Kasumi-1 (cell line): Measurements from ENCODE around the gene TMEM131L.
"Not testable (repeated sequence)": the region's sequence is repeated elsewhere in the genome, so short reads cannot be mapped to it uniquely, and the experiment has no call there.

Experiments
- DNase-seq, 2 experiments: peaks; one replicate each; lab custom pipeline; 2025; lab: John Stamatoyannopoulos, UW

Gene TMEM131L

DNA sequence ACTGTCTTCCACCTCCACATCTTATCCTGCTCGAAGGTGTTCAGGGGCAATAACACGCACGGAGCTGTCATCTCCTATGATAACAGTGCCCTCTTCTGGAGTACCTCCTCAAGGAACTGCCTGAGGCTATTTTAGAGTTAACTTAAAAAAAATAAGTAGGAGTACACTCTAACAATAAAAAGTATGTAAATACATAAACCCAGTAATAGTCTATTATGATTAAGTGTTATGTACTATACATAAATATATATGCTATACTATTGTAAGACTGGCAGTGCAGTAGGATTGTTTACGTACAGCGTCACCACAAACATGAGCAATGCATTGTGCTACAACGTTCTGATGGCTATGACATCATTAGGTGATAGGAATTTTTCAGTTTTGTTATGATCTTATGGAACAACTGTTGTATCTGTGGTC is 183.4 kb downstream of the TMEM131L start:
- peak; percentile 45 to 53 for DNase-seq

DNA sequence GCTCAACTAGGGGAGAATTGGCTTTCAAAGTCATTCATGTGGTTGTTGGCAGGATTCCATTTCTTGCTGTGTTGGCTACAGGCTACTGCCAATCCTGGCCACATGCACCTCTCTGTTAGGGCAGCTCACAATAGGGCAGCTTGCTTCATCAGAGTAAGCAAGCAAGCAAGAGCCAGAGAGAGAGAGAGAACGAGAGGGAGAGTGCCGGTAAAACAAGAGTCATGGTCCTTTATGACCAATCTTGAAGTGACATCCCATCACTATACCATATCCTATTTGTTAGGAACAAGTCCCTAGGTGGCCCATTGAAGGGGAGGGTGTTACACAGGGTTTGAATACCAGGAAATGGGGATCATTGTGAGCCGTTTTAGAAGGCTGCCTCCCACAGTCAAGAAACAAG is 185.0 kb downstream of the TMEM131L start:
- DNase-seq = peak; percentile 65 to 69

GRCh38 chr4:153651587-153651986 is 185.4 kb downstream of the TMEM131L start:
- peak; percentile 97 for DNase-seq

- DNase-seq = peak; percentile 28 to 50
These were observed 186.1 kb downstream of the TMEM131L start for GRCh38 chr4:153652051-153652784.

DNA sequence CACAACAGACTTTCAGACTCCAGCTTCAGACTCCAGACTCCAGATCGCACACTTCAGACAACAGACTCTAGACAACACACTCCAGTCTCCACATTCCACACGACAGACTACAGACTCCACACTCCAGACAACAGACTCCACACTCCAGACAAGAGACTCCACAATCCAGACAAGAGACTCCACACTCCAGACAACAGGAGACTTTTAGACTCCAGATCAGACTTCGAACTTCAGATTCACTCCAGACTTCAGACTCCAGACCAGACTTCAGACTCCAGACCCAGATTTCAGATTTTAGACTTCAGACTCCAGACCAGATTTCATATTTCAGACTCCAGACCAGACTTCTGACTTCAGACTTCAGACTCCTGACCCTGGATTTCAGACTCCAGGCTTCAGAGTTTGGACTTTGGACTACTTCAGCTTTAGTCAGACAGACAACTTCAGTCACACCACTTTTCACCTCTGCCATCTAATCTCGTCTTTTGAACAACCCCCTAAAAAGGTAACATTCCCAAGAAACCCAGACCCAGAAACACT is 188.9 kb downstream of the TMEM131L start:
- no peak for DNase-seq

DNA sequence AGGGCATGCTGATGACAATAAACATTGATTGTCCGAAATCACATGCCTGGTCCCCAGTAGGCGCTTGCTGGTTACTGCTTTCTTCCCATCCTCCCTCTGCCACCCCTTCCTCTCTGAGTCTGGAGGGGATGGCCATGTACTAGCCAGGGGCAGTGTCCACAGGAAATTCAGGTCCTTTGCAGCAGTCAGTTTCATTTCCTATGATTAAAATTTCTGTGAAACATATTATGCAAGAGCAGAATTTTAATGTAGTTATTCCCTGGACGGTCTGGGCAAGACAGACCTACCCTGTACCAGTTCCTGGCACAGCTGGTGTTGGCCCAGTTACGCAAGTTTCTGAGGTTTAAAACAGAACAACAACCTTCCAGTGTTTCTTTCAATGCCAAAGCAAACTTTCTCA is 189.8 kb downstream of the TMEM131L start:
- no peak for DNase-seq

DNA sequence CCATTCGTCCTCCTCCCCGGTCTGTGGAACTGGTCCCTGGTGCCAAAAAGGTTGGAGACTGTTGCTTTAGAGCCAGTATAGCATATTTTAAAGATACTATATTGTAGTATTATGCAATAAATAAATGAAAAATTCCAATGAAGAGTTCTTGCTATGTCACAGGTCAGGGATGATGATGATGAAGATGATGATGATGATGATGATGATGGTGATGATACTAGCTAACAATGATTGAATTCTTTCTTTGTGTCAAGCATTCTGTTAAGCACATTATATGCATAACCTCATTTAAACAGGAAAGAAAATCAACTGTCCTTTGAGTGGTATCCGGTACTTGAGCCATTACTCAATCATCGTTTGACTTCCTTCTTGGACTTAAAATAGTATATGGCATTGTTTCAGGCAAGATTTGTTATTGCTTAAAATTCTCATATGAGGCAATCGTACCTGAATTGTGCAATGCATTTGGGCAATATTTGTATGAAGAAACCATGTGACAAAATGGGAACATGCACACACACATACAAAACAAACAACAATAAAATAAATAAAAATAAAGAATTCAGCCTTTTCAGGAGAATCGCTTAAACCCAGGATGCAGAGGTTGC is 195.2 kb downstream of the TMEM131L start:
- DNase-seq = peak; percentile 83 to 90

- no peak for DNase-seq
These were observed 195.7 kb downstream of the TMEM131L start for GRCh38 chr4:153661908-153662307.

- DNase-seq = no peak
These were observed 197.5 kb downstream of the TMEM131L start for GRCh38 chr4:153663667-153664066.

DNA sequence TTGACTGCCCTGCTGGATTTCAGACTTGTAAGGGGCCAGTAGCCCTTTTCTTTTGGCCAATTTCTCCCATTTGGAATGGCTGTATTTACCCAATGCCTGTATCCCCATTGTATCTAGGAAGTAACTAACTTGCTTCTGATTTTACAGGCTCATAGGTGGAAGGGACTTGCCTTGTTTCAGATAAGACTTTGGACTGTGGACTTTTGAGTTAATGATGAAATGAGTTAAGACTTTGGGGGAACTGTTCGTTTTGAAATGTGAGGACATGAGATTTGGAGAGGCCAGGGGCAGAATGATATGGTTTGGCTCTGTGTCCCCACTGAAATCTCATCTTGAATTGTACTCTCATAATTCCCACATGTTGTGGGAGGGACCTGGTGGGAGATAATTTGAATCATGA is 200.3 kb downstream of the TMEM131L start:
- DNase-seq = not testable (repeated sequence)

DNA sequence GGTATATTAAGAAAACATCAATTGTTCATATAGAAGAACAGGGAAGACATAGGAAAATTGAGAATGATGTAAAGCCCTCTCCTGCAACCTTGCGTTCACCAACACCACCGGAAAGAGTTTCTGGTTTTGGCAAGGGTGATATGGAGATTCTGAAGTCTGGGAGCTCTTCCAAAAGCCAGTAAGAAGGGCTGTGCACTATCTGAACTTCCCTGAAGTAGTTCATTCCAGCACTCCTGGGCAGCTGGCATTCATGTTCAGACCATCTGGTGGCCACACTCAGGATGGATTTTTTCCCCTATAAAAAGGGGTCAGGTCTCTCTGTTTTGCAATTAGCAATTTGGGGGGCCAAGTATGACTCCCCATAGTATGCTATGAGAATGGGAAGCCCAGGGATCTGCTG is 202.5 kb downstream of the TMEM131L start:
- DNase-seq = no peak

- no peak for DNase-seq
These were observed 203.7 kb downstream of the TMEM131L start for GRCh38 chr4:153669838-153670237.

GRCh38 chr4:153676486-153676885 is 210.3 kb downstream of the TMEM131L start:
- no peak for DNase-seq

DNA sequence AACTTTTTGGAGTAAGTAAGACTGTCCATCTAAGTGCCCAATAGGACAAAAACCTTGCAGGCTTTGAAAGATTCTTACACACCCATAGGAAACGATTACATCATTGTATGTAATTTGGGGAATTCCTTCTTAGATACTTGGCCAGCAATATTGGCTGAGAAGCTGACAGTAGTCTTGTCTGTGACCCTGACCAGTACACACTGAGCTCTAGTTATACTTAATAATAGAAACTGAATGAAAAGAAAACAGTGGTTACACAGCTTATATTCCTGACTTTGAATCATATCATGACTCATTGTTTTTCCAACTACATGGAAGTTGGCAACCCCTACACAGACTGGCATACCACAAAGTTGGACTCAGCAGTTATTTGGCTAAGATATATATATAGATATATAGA is 210.8 kb downstream of the TMEM131L start:
- DNase-seq = no peak

DNA sequence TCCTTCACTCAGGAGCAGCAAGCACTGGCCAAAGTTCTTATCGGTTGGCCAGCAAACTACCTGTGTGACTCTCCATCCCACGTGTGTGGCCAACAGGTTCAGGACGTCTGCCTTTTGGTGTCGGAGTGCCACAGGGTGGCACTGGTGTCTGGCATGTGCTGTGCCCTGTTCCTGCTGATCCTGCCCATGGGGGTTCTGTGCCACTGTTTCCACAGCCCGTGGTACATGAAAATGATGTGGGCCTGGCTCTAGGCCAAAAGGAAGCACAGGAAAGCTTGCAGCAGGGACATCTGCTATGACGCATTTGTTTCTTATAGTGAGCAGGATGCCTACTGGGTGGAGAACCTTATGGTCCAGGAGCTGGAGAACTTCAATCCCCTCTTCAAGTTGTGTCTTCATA is 213.3 kb downstream of the TMEM131L start:
- no peak for DNase-seq

GRCh38 chr4:153683763-153684181 is 217.6 kb downstream of the TMEM131L start:
- DNase-seq = no peak

GRCh38 chr4:153684182-153684970 is 218.2 kb downstream of the TMEM131L start, which contains the start of gene TLR2:
Gene TLR2, plus strand, starts transcription at chr4:153684280. Its CDS starts 18,628 bp downstream, at chr4:153702908.
- DNase-seq = peak; percentile 69 to 73

DNA sequence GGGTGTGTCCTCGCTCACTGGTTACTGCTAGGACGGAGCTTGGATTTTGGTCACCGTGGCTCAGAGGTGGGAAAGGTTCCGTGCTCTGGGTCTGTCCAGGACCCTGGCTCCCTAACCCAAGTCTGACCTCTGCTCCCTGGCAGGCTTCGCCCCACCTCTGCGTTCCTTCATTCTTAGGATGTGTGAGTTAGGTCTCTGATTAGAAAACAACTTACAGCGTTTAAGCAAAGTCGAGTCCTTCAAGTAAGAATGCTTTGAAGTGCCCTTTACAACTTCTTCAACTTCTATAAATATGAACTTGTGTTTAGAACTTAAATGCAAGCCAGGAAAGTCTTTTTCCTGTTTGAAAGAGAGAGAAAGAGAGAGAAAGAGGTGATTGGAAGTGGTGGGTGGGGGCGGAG is 218.8 kb downstream of the TMEM131L start:
- no peak for DNase-seq
